IMR-90 (cell line): Measurements from ENCODE around the gene AKAP13.

Experiments
- BHLHE40 ChIP-seq: fragments of 150-350 bp; IDR thresholded peaks from 2 replicates; pipeline ENCODE4 v1.6.1; 2016; ENCODE audit warnings: mild to moderate bottlenecking, low read depth, low read length
- CTCF ChIP-seq: conservative IDR thresholded peaks from 2 replicates; pipeline ENCODE4 v1.5.1; 2012; ENCODE audit warnings: mild to moderate bottlenecking, low read depth, low read length, improper control_type of control experiment
- MAFK ChIP-seq: IDR thresholded peaks from 2 replicates; pipeline ENCODE4 v1.6.1; 2012; ENCODE audit warnings: low read depth, low read length, improper control_type of control experiment
- MAZ ChIP-seq: IDR thresholded peaks from 2 replicates; pipeline ENCODE4 v1.6.1; 2012; ENCODE audit warnings: low read depth, mild to moderate bottlenecking, low read length, improper control_type of control experiment, moderate library complexity, borderline replicate concordance
- MXI1 ChIP-seq: IDR thresholded peaks from 2 replicates; pipeline ENCODE4 v1.6.1; 2012; ENCODE audit warnings: low read depth, mild to moderate bottlenecking, low read length, moderate library complexity, borderline replicate concordance
- POLR2A ChIP-seq: IDR thresholded peaks from 2 replicates; pipeline ENCODE4 v1.6.1; 2012; ENCODE audit warnings: mild to moderate bottlenecking, low read depth, low read length
- RCOR1 ChIP-seq: IDR thresholded peaks from 2 replicates; pipeline ENCODE4 v1.6.1; 2012; ENCODE audit warnings: mild to moderate bottlenecking, low read length, improper control_type of control experiment; ENCODE audit not compliant: insufficient replicate concordance
- RFX5 ChIP-seq: IDR thresholded peaks from 2 replicates; pipeline ENCODE4 v1.8.0; 2012; ENCODE audit warnings: low read depth, mild to moderate bottlenecking, low read length, moderate library complexity
- TF ChIP-seq, protein P1 (sequence below): fragments of 150-350 bp; IDR thresholded peaks from 2 replicates; pipeline ENCODE4 v1.6.1; 2017; ENCODE audit warnings: mild to moderate bottlenecking, antibody characterized with exemption, low read length, low read depth

DNA sequence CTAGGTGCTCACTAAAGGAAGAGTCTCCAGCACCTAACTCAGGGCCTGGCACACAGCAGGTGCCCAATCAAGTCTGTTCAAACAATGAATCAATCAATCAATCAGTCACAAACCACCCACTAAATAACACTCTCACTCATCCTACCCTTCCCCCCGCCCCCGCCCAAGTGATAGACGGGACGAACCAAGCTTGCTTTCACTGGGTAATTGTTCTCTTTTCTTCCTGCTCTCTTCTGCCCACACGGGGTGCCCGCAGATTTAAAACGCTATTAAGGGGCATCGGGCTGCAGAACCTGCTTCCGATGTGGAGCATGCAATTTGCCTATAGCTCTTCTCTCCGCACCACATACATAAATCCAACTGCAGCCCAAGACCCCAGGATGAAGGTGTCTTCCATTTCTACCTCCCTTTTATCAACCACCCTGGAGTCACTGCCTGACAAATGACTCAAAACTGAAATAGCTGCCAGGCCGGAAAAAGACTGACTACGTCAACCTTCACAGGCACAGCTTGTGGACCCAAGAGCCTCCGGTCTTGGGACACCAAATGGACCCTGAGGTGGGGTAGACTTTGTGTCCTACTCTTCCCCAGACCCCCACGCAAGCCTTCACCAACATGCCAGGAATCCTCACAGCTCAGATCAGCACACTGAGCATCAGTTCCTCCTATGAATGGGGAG is 412.6 kb downstream of the AKAP13 start:
- TF ChIP-seq CTCF (no peak), POLR2A (no peak), RFX5 (no peak), RCOR1 (no peak), MAZ (no peak), MAFK (no peak), MXI1 (no peak), BHLHE40 (no peak)
- TF ChIP-seq, protein P1, sequence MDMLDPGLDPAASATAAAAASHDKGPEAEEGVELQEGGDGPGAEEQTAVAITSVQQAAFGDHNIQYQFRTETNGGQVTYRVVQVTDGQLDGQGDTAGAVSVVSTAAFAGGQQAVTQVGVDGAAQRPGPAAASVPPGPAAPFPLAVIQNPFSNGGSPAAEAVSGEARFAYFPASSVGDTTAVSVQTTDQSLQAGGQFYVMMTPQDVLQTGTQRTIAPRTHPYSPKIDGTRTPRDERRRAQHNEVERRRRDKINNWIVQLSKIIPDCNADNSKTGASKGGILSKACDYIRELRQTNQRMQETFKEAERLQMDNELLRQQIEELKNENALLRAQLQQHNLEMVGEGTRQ = no peak
